ENCODE measurements around the gene ERFE. TPM values are rescaled to one million over a fixed set of nuclear protein-coding genes. Genes with fewer than 3 reads are reported as not detected.

ERFE gene
- total RNA-seq, 1 donor from 2014 or later, result not detected

DNA sequence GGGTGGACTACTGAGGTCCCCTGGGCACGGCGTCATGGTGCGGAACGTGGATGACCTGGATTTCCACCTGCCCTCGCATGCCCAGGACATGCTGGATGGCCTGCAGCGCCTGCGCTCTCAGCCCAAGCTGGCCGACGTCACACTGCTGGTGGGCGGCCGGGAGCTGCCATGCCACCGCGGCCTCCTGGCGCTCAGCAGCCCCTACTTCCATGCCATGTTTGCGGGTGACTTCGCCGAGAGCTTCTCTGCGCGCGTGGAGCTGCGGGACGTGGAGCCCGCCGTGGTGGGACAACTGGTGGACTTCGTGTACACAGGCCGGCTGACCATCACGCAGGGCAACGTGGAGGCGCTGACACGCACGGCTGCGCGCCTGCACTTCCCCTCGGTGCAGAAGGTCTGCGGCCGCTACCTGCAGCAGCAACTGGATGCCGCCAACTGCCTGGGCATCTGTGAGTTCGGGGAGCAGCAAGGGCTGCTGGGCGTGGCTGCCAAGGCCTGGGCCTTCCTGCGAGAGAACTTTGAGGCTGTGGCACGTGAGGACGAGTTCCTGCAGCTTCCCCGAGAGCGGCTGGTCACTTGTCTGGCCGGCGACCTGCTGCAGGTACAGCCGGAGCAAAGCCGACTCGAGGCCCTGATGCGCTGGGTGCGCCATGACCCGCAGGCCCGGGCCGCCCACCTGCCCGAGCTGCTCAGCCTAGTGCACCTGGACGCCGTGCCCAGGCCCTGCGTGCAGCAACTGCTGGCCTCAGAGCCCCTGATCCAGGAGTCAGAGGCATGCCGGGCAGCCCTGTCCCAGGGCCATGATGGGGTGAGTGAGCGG is 17.8 kb upstream of the ERFE start:
- H3K9ac ChIP-seq, result no peak overlapping the region
- H3K36me3 Mint-ChIP-seq, result no peaks in the 10 kb centered on the region
- no peak for TF ChIP-seq EZH2 (IDR thresholded peaks at IDR 0.05)
- TF ChIP-seq, protein P1, sequence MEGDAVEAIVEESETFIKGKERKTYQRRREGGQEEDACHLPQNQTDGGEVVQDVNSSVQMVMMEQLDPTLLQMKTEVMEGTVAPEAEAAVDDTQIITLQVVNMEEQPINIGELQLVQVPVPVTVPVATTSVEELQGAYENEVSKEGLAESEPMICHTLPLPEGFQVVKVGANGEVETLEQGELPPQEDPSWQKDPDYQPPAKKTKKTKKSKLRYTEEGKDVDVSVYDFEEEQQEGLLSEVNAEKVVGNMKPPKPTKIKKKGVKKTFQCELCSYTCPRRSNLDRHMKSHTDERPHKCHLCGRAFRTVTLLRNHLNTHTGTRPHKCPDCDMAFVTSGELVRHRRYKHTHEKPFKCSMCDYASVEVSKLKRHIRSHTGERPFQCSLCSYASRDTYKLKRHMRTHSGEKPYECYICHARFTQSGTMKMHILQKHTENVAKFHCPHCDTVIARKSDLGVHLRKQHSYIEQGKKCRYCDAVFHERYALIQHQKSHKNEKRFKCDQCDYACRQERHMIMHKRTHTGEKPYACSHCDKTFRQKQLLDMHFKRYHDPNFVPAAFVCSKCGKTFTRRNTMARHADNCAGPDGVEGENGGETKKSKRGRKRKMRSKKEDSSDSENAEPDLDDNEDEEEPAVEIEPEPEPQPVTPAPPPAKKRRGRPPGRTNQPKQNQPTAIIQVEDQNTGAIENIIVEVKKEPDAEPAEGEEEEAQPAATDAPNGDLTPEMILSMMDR (IDR thresholded peaks at IDR 0.05), result no peak
- TF ChIP-seq EZH2phosphoT487 (IDR thresholded peaks at IDR 0.05), result no peak
- H3K79me2 ChIP-seq (ENCODE audit: low read depth), result no peaks in the 10 kb centered on the region
- no peaks in the 10 kb centered on the region for H3K4me1 Mint-ChIP-seq
- no peak overlapping the region for H3K27ac Mint-ChIP-seq
- DNase-seq (ENCODE audit: low spot score), result no peak
- H4K20me1 ChIP-seq (ENCODE audit: low read depth), result no peaks in the 10 kb centered on the region
- H2AFZ ChIP-seq (replicated peaks), result no peak overlapping the region
- H3K36me3 ChIP-seq, result no peaks in the 10 kb centered on the region
- H3K27me3 ChIP-seq, result no peaks in the 10 kb centered on the region
- no peak overlapping the region for H3K4me3 Mint-ChIP-seq
- H3K4me2 ChIP-seq, result no peak overlapping the region
- H3F3A ChIP-seq (ENCODE audit: low read depth), result no peaks in the 10 kb centered on the region
- H3K4me1 ChIP-seq, result peaks cover 8% of the 10 kb centered on the region
- H3K27ac ChIP-seq, result no peak overlapping the region
- no peaks in the 10 kb centered on the region for H3K9me3 Mint-ChIP-seq
- no peak overlapping the region for H3K4me3 ChIP-seq
- H3K9me3 ChIP-seq (ENCODE audit: low read depth), result no peaks in the 10 kb centered on the region
- H3K27me3 Mint-ChIP-seq (ENCODE audit: insufficient read depth, low read depth), result peaks cover 6% of the 10 kb centered on the region

- no peak for TF ChIP-seq EZH2phosphoT487 (IDR thresholded peaks at IDR 0.05)
- no peak for TF ChIP-seq EZH2 (IDR thresholded peaks at IDR 0.05)
- TF ChIP-seq, protein P1 (IDR thresholded peaks at IDR 0.05), result no peak
- Histone ChIP-seq H3F3A (ENCODE audit: low read depth) (no peaks in the 10 kb centered on the region), H3K4me1 (peaks cover 8% of the 10 kb centered on the region), H3K9me3 (ENCODE audit: low read depth) (no peaks in the 10 kb centered on the region), H3K36me3 (no peaks in the 10 kb centered on the region), H4K20me1 (ENCODE audit: low read depth) (no peaks in the 10 kb centered on the region), H3K9ac (no peak overlapping the region), H3K4me3 (no peak overlapping the region), H2AFZ (replicated peaks) (no peak overlapping the region), H3K79me2 (ENCODE audit: low read depth) (no peaks in the 10 kb centered on the region), H3K4me2 (no peak overlapping the region), H3K27me3 (no peaks in the 10 kb centered on the region), H3K27ac (no peak overlapping the region)
- peak overlapping the region; percentile 88 for H3K27ac Mint-ChIP-seq
- peaks cover 6% of the 10 kb centered on the region for H3K27me3 Mint-ChIP-seq (ENCODE audit: insufficient read depth, low read depth)
- no peaks in the 10 kb centered on the region for H3K36me3 Mint-ChIP-seq
- H3K4me1 Mint-ChIP-seq, result no peaks in the 10 kb centered on the region
- H3K4me3 Mint-ChIP-seq, result no peak overlapping the region
- DNase-seq (ENCODE audit: low spot score), result no peak
- no peaks in the 10 kb centered on the region for H3K9me3 Mint-ChIP-seq
These were observed 17.0 kb upstream of the ERFE start for GRCh38 chr2:238141541-238142318.

- no peaks in the 10 kb centered on the region for H3K79me2 ChIP-seq (ENCODE audit: low read depth)
- no peak overlapping the region for H3K4me3 ChIP-seq
- no peaks in the 10 kb centered on the region for H3K9me3 ChIP-seq (ENCODE audit: low read depth)
- TF ChIP-seq, protein P1 (IDR thresholded peaks at IDR 0.05), result no peak
- no peak for TF ChIP-seq EZH2phosphoT487 (IDR thresholded peaks at IDR 0.05)
- TF ChIP-seq EZH2 (IDR thresholded peaks at IDR 0.05), result no peak
- H3K4me2 ChIP-seq, result no peak overlapping the region
- no peaks in the 10 kb centered on the region for H3F3A ChIP-seq (ENCODE audit: low read depth)
- no peak overlapping the region for H3K9ac ChIP-seq
- no peak overlapping the region for H3K27ac ChIP-seq
- H3K36me3 Mint-ChIP-seq, result no peaks in the 10 kb centered on the region
- no peak for DNase-seq (ENCODE audit: low spot score)
- H3K9me3 Mint-ChIP-seq, result no peaks in the 10 kb centered on the region
- H3K4me1 Mint-ChIP-seq, result no peaks in the 10 kb centered on the region
- H3K27me3 ChIP-seq, result no peaks in the 10 kb centered on the region
- H2AFZ ChIP-seq (replicated peaks), result no peak overlapping the region
- H3K27me3 Mint-ChIP-seq (ENCODE audit: insufficient read depth, low read depth), result peaks cover 7% of the 10 kb centered on the region
- no peak overlapping the region for H3K27ac Mint-ChIP-seq
- no peaks in the 10 kb centered on the region for H4K20me1 ChIP-seq (ENCODE audit: low read depth)
- no peak overlapping the region for H3K4me3 Mint-ChIP-seq
- peaks cover 8% of the 10 kb centered on the region for H3K4me1 ChIP-seq
- H3K36me3 ChIP-seq, result no peaks in the 10 kb centered on the region
These were observed 16.2 kb upstream of the ERFE start for GRCh38 chr2:238142382-238143205.
